ENCODE data around the gene HSPA9. TPM values are rescaled to one million over a fixed set of nuclear protein-coding genes. Genes with fewer than 3 reads are reported as not detected.
"Not testable (repeated sequence)": the region's sequence is repeated elsewhere in the genome, so short reads cannot be mapped to it uniquely, and the experiment has no call there.

HSPA9 gene
- polyA plus RNA-seq, 3 donors: 280 to 340 (median 331) TPM

- DNase-seq: no peak
Measured at GRCh38 chr5:138538943-138539627, 36.1 kb downstream of the HSPA9 start.

- no peak for DNase-seq
Measured at GRCh38 chr5:138536665-138537315, 38.4 kb downstream of the HSPA9 start.

- no peak for DNase-seq
Measured at GRCh38 chr5:138536215-138536614, 39.0 kb downstream of the HSPA9 start.

- no peak for DNase-seq
Measured at GRCh38 chr5:138533973-138534941, 40.9 kb downstream of the HSPA9 start.

GRCh38 chr5:138529812-138530211, 45.4 kb downstream of the HSPA9 start:
- DNase-seq: no peak

GRCh38 chr5:138528744-138529469, 46.3 kb downstream of the HSPA9 start:
- DNase-seq: no peak

GRCh38 chr5:138528208-138528607, 47.0 kb downstream of the HSPA9 start:
- DNase-seq: no peak

GRCh38 chr5:138527170-138527569, 48.0 kb downstream of the HSPA9 start:
- DNase-seq: no peak

- no peak for DNase-seq
Measured at GRCh38 chr5:138523406-138523805, 51.8 kb downstream of the HSPA9 start.

- no peak for DNase-seq
Measured at GRCh38 chr5:138520971-138521370, 54.2 kb downstream of the HSPA9 start.

GRCh38 chr5:138517437-138517836, 57.8 kb downstream of the HSPA9 start:
- DNase-seq: no peak

- DNase-seq: no peak
Measured at GRCh38 chr5:138515556-138516245, 59.5 kb downstream of the HSPA9 start.

GRCh38 chr5:138514021-138514420, 61.2 kb downstream of the HSPA9 start:
- DNase-seq: no peak

GRCh38 chr5:138508958-138509357, 66.2 kb downstream of the HSPA9 start:
- no peak for DNase-seq

GRCh38 chr5:138507485-138507884, 67.7 kb downstream of the HSPA9 start:
- not testable (repeated sequence) for DNase-seq

- no peak for DNase-seq
Measured at GRCh38 chr5:138506370-138507306, 68.6 kb downstream of the HSPA9 start.

- no peak for DNase-seq
Measured at GRCh38 chr5:138504799-138505198, 70.4 kb downstream of the HSPA9 start.

Measured in renal pelvis (tissue), 4 donors.